Globus pallidus (tissue), 1 donor: Measurements from ENCODE around the gene BTRC.
"Not testable (repeated sequence)": the region's sequence is repeated elsewhere in the genome, so short reads cannot be mapped to it uniquely, and the experiment has no call there.

Experiments used
- DNase-seq: peaks from one replicate; pipeline ENCODE4 v3.0.0-alpha.2; 2015; ENCODE audit warnings: low spot score

Gene BTRC

GRCh38 chr10:101346177-101346576, 7.8 kb upstream of the BTRC start:
- no peak for DNase-seq

DNA sequence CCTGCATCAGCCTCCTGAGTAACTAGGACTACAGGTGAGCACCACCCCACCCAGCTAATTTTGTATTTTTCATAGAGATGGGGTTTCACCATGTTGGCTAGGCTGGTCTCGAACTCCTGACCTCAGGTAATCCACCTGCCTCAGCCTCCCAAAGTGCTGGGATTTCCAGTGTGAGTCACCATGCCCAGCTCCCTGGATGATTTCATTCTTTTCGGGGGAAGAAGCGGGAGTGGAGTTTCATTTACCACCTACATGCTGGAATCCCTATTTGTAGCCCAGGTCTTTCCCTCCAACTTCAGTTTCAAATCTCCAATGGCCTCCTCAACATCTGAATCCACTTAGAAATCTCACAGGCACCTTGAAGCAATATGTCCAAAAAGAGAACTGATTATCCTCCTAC, 2.9 kb upstream of the BTRC start:
- DNase-seq, result no peak

DNA sequence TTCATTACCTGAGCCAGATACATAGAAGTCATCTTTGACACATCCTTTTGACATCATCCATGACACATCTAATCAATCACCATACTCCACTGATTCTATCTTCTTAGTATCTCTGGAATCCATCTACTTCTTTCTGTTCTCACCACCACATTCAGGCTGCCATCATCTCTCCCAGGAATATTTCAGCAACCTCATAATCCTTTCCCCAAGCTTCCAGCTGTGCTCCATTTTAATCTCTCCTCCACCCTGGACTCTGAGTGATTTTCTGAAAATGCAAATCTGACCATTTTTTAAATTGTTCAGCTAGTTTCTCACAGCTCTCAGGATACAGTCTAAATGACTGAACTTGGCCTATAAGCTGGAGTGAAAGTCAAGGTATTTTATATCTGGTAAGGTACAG, 2.5 kb upstream of the BTRC start:
- no peak for DNase-seq

DNA sequence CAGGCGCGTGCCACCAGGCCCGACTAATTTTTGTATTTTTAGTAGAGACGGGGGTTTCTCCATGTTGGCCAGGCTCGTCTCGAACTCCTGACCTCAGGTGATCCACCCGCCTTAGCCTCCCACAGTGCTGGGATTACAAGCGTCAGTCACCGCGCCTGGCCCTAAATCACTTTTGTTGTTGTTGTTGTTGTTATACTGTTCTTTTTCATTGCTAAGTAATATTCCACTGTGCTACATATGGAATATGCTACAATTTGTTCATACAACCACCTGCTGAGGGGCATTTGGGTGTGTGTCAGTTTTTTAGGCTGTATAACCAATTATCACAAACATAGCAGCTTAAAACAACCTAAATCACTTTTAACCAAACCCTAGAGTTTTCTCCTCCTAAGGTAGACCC, 1.1 kb upstream of the BTRC start:
- not testable (repeated sequence) for DNase-seq

DNA sequence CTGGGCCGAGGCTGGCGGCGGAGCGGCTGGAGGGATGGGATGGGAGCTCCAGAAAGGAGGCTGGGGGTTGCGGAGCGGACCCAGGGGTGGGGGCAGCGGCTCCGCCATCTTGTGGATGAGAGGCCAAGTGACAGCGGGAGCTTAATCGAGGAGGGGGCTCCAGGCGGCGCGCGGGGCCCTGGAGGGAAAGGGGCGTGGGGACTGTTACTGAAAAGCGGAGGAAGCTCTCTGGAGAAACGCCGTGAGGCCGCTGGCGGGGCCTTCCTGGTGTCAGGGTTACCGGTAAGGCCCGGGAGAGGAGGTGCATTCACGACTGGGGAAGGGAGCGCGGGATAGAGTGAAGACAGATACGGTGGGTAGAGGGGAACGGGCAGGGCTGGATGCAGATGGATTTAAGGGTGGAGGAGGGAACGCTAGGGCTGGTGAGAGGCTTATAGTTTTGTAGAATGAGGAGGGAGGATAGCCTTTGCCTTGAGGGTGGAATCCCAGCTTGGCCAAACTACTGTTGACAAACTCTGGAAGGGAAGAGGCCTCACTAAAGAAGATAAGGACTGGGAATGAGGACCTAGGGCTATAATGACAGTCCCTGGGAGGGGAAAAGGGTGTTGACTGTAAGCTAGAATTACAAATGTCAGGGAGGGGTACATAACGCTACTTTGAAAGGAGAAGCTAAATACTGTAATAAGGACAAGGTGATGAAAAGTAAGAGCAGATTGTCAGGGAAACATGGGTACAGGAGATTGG, 535 bp downstream of the BTRC start:
- no peak for DNase-seq

- no peak for DNase-seq
Observed at GRCh38 chr10:101355072-101355706, 1.2 kb downstream of the BTRC start.

- no peak for DNase-seq
Observed at GRCh38 chr10:101356132-101356531, 2.2 kb downstream of the BTRC start.

DNA sequence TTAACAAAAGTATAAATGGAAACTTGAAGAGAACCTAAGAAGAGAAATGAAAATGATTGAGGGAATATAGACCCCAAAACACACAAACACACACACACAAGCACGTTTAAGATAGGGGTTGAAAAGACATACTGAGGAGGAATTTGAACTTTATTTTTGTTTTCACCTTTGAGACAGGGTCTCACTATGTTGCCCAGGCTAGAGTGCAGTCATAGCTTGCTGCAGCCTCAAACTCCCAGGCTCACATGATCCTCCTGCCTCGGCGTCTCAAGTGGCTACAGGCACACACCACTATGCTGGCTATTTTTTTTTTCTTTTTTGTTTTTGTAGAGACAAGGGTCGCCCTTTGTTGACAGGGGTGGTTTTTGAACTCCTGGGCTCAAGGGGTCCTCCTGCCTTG, 4.0 kb downstream of the BTRC start:
- DNase-seq, result no peak

- no peak for DNase-seq
Observed at GRCh38 chr10:101358706-101359300, 4.8 kb downstream of the BTRC start.

DNA sequence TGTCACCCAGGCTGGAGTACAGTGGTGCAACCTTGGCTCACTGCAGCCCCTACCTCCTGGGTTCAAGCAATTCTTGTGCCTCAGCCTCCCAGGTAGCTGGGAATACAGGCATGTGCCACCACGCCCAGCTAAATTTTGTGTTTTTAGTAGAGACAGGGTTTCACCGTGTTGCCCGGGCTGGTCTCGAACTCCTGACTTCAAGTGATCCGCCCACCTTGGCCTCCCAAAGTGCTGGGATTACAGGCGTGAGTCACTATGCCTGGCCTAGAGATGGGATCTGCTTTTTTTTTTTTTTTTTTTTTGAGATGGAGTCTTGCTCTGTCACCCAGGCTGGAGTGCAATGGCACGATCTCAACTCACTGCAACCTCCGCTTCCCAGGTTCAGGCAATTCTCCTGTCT, 6.1 kb downstream of the BTRC start:
- not testable (repeated sequence) for DNase-seq

DNA sequence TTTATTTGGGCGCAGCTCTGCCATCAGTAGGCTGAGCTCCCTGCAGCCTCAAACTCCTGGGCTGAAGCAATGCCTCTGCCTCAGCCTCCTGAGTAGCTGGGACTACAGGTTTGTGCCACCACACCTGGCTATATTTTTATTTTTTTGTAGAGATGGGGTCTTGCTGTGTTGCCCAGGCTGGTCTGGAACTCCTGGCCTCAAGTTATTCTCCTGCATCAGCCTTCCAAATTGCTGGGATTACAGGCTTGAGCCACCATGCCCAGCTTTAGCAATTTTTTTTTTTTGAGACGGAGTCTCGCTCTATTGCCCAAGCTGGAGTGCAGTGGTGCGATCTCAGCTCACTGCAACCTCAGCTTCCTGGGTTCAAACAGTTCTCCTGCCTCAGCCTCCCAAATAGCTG, 6.9 kb downstream of the BTRC start:
- not testable (repeated sequence) for DNase-seq

DNA sequence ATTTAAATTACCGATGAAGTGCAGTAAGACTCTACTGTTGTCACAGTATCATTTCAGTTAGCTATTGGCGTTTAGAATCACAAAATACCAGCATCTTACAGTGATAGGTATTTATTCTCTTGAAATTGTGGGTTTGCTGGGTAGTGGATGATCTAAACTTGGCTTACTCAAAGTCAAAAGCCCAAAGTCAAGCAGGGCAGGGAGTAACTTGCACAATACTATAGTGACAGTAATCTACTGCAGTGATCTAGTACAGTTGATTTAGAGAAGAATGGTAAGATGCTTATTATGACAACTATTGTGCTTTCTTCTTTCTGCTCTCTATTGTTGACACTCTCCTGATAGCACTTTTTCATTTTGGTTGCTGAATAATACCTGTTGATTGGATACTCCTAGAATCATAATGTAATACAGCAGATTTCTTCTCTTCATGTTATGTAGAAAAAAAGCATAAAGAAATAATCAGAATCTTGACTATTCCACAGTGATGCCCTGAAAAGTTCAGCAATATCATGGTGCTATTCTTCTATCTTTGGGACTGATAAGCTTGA, 10.0 kb downstream of the BTRC start:
- no peak for DNase-seq

- no peak for DNase-seq
Observed at GRCh38 chr10:101364721-101365120, 10.8 kb downstream of the BTRC start.

GRCh38 chr10:101367569-101368453, 13.8 kb downstream of the BTRC start:
- no peak for DNase-seq

DNA sequence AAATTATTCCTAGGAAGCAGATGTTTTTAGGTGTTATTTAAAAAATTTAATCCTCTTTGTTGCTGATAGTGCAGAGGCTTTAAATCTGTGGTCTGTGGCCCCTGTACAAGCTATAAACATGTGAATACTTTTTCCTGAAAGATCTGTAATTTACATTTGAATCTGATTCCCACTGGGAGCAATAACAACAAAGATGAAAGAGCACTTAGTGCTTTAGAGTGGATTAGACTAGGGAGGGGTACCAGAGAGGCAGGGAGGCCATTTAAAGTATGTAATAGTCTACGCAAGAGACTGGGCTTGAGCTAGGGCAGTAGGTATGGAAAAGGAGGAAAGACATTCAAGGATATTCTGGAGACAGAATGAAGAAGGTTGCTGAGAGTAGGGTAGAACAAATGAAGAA, 19.1 kb downstream of the BTRC start:
- no peak for DNase-seq

DNA sequence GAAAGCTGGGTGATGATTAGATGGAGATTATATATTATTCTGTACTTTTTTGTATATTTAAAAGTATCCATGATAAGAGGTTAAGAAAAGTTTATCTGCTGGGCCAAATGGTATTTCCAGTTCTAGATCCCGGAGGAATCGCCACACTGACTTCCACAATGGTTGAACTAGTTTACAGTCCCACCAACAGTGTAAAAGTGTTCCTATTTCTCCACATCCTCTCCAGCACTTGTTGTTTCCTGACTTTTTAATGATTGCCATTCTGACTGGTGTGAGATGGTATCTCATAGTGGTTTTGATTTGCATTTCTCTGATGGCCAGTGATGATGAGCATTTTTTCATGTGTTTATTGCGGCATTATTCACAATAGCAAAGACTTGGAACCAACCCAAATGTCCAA, 20.0 kb downstream of the BTRC start:
- DNase-seq, result not testable (repeated sequence)

- DNase-seq, result no peak
Observed at GRCh38 chr10:101375076-101375475, 21.1 kb downstream of the BTRC start.

DNA sequence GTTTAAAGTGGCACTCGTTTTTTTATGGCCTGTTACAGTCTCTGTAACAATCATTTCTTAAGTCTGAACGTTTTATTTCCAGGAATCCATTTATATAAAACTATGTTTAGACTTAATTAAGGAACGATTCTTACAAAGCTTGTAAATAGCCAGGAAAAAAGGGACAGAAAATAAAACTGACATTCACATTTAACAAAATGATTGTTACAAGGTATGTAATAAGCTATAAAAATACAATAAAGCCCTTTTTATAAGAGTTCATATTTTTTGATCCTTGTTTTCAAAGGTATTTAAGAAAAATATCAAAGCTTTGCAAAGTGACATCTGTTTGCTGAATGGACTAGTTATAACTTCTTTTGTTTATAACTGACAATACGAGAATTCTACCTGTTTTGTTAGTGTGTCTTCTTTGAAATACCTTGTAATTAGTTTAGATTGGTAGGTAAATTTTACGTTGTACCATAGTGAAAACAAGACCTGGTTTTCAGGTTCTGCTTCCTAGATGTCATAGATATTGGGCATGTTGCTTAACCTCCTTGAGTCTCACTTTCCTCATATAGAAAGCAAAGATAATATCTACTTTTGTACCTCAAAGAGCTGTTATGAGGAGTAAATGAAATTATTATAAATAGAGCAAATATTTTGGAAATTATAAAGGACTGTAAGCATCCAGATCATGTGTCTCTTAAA, 25.8 kb downstream of the BTRC start:
- no peak for DNase-seq

- no peak for DNase-seq
Observed at GRCh38 chr10:101380353-101381017, 26.5 kb downstream of the BTRC start.

DNA sequence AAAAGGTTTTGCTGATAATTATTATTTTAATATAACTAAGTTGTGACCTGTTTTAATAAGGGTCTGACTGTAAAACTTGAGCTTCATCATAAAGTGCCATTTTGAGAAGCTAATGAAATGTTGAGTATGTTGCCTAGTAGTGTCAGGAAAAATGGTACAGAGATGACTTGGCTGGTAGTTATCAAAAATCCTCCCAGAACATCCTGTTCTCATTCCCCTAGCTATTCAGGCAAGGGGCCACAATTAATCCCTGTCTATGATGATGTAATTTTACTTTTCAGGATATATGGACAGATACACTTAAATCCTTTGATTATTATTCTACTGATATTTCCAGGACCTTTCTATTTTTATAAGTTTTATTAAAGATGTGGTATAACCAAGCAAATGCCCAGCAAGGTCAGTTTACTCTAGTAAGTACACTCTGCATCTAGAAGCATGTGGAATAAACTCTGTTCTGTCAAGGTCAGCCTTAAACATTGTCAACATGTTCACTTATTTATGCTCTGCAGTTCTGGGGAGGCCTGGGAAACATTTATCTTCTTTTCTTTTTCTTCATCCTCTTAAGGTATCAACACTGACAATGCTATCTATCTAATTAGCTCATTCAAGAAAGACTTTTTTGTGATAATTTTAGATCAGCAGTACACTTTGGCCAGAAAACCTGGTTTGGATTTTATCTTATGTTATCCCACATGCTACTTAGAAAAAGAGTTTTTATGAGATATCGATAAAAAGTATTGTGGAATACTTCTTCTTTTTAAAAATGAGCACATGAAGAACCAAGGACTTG, 32.1 kb downstream of the BTRC start:
- no peak for DNase-seq
